HL-60 (cell line): Measurements from ENCODE around the gene AIG1.

Experiments
- CTCF ChIP-seq: IDR thresholded peaks from one replicate; pipeline ENCODE4 v1.5.1; 2011; ENCODE audit warnings: low read length, control low read depth, inconsistent platforms; ENCODE audit not compliant: insufficient read depth
- POLR2AphosphoS5 ChIP-seq: IDR thresholded peaks from 2 replicates; pipeline ENCODE4 v1.6.1; 2012; ENCODE audit warnings: low read depth
- REST ChIP-seq: IDR thresholded peaks from 2 replicates; pipeline ENCODE4 v1.6.1; 2012; ENCODE audit warnings: low read depth; ENCODE audit not compliant: insufficient replicate concordance

- TF ChIP-seq REST, result no peak
- TF ChIP-seq CTCF, result no peak
- TF ChIP-seq POLR2AphosphoS5, result no peak
Observed at GRCh38 chr6:143125864-143126573, 65.3 kb downstream of the AIG1 start.
